Natural killer cell (primary cell): Measurements from ENCODE around the gene BCL2L12. TPM values are rescaled to one million over a fixed set of nuclear protein-coding genes. Genes with fewer than 3 reads are reported as not detected.
A peak's percentile ranks its signal among the peaks of the same experiment; 100 is the strongest.

Experiments used
- ATAC-seq, 3 donors: fragments of 150-1000 bp in 2 of 3; fragments of 200-7000 bp in 1 of 3; cut with Tn5 transposase; 1 replicate in 1 of 3; 2 replicates in 2 of 3; pipeline ENCODE4 v1.10.0; 2021; ENCODE audit warnings: mild to moderate bottlenecking in 2 of 3, moderate library complexity in 2 of 3
- DNase-seq, 2 donors: peaks; one replicate each; pipeline versions ENCODE4 v3.0.0 to v3.0.0-alpha.2; 2013 to 2021; ENCODE audit warnings: mixed read lengths in 1 of 2
- H3K27ac ChIP-seq: one replicate; pipeline ENCODE4 v1.5.1; 2013; ENCODE audit warnings: mild to moderate bottlenecking, low read length
- H3K27me3 ChIP-seq: one replicate; pipeline ENCODE4 v1.6.1; 2013; ENCODE audit warnings: low read length; ENCODE audit not compliant: control insufficient read depth, insufficient read depth
- H3K36me3 ChIP-seq: one replicate; pipeline ENCODE4 v1.6.1; 2013; ENCODE audit warnings: low read length; ENCODE audit not compliant: control insufficient read depth, insufficient read depth
- H3K4me1 ChIP-seq: one replicate; pipeline ENCODE4 v1.6.1; 2013; ENCODE audit warnings: low read length; ENCODE audit not compliant: control insufficient read depth, insufficient read depth
- H3K4me3 ChIP-seq: one replicate; pipeline ENCODE4 v1.5.1; 2013; ENCODE audit warnings: low read length
- H3K9me3 ChIP-seq: one replicate; pipeline ENCODE4 v1.6.1; 2013; ENCODE audit warnings: low read length; ENCODE audit not compliant: control insufficient read depth, insufficient read depth
- H3K27ac Mint-ChIP-seq, 2 donors: one replicate each; pipeline ENCODE4 v1.8.0; 2022; ENCODE audit warnings: mild to moderate bottlenecking in 2 of 2, mixed read lengths in 2 of 2, moderate library complexity in 1 of 2
- H3K27me3 Mint-ChIP-seq, 2 donors: one replicate each; pipeline ENCODE4 v1.8.0; 2022; ENCODE audit warnings: low read depth in 2 of 2, mixed read lengths in 2 of 2
- H3K36me3 Mint-ChIP-seq: one replicate; pipeline ENCODE4 v1.8.0; 2022; ENCODE audit warnings: mixed read lengths
- H3K4me1 Mint-ChIP-seq, 2 donors: one replicate each; pipeline ENCODE4 v1.8.0; 2022; ENCODE audit warnings: mixed read lengths in 2 of 2
- H3K4me3 Mint-ChIP-seq: one replicate; pipeline ENCODE4 v1.8.0; 2022; ENCODE audit warnings: mild to moderate bottlenecking, moderate library complexity, mixed read lengths
- H3K9me3 Mint-ChIP-seq, 2 donors: one replicate each; pipeline ENCODE4 v1.8.0; 2022; ENCODE audit warnings: mixed read lengths in 2 of 2
- WGBS: methylation state at CpG from one replicate; pipeline ENCODE4 v1.1.7; 2013; ENCODE audit warnings: missing lambda C conversion rate; ENCODE audit not compliant: insufficient coverage; 5-methylcytosine and 5-hydroxymethylcytosine counted together
- intact Hi-C: fragments of 100-400 bp; cut with micrococcal nuclease; formaldehyde crosslinking; loops from one replicate; pipeline ENCODE4 v1.14.2; 2022
- total RNA-seq, 4 donors: library from RNA; stranded (reverse); fragments of 120-200 nt in 1 of 4; gene quantifications; one replicate each; pipeline versions ENCODE4 v1.2.3 to v1.2.4, GENCODE V29; 2013 to 2022
- TF ChIP-seq, protein P1 (sequence below): fragments of 200-600 bp; IDR thresholded peaks from one replicate; pipeline ENCODE4 v1.8.0; 2022; ENCODE audit warnings: antibody characterized with exemption

Gene BCL2L12
- total RNA-seq, 3 donors from 2014 or later (not counting 1 experiment from before 2014, with no cell fraction given), result 15.6 to 34.6 (median 22.3) TPM

DNA sequence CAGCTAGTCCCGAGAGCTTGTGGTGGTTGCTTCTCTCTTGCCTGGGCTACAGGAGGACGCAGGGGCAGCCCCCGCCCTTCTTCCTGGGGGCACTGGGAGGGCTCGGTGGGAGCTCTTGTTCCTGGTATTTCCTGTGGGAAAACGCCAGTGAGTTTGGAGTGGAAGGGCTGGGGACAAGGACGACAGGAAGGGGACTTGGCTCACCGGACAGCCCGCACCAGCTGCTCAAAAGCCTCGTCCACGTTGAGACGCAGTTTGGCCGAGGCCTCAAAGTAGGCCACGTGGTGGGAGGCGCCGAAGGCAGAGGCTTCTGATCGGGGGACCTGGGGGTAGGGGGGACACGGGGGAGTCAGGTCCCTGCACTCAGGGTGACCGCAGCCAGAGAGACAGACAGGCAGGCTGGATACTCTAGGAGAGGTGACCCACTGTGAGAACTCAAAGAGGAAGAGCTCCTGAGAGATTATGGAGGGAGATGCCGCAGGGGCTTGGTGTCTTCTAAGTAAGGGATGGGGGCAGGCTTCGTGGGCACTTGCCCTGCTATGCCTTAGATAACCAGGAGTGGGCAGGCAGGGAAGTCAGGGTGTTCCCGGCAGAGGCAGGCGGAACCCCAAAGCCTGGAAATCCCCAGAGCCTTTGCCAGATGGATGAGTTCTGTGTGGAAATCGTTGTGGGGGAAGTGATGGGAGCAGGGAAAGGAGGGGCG, 30.1 kb upstream of the BCL2L12 start:
- H3K27me3 ChIP-seq, result no peaks in the 10 kb centered on the region
- TF ChIP-seq, protein P1, sequence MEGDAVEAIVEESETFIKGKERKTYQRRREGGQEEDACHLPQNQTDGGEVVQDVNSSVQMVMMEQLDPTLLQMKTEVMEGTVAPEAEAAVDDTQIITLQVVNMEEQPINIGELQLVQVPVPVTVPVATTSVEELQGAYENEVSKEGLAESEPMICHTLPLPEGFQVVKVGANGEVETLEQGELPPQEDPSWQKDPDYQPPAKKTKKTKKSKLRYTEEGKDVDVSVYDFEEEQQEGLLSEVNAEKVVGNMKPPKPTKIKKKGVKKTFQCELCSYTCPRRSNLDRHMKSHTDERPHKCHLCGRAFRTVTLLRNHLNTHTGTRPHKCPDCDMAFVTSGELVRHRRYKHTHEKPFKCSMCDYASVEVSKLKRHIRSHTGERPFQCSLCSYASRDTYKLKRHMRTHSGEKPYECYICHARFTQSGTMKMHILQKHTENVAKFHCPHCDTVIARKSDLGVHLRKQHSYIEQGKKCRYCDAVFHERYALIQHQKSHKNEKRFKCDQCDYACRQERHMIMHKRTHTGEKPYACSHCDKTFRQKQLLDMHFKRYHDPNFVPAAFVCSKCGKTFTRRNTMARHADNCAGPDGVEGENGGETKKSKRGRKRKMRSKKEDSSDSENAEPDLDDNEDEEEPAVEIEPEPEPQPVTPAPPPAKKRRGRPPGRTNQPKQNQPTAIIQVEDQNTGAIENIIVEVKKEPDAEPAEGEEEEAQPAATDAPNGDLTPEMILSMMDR, result no peak
- H3K4me3 ChIP-seq, result no peak overlapping the region
- ATAC-seq (no peak), DNase-seq (no peak)
- H3K9me3 ChIP-seq, result no peaks in the 10 kb centered on the region
- H3K9me3 Mint-ChIP-seq, result no peaks in the 10 kb centered on the region
- H3K27ac ChIP-seq, result no peak overlapping the region
- H3K4me1 ChIP-seq, result peaks cover 19% of the 10 kb centered on the region
- peak overlapping the region in 1 of 2 donors; percentile 40 for H3K27ac Mint-ChIP-seq
- H3K4me3 Mint-ChIP-seq, result no peak overlapping the region
- no peaks in the 10 kb centered on the region for H3K36me3 Mint-ChIP-seq
- WGBS, result 72% methylated on average over 24 of the region's 24 CpGs
- H3K27me3 Mint-ChIP-seq, result no peaks in the 10 kb centered on the region
- H3K36me3 ChIP-seq, result no peaks in the 10 kb centered on the region
- intact Hi-C loops, result no loop called here
- H3K4me1 Mint-ChIP-seq, result peaks cover 11 to 27% of the 10 kb centered on the region in 2 donors

GRCh38 chr19:49636233-49636932, 29.4 kb upstream of the BCL2L12 start:
- peak overlapping the region in 1 of 2 donors; percentile 40 for H3K27ac Mint-ChIP-seq

DNA sequence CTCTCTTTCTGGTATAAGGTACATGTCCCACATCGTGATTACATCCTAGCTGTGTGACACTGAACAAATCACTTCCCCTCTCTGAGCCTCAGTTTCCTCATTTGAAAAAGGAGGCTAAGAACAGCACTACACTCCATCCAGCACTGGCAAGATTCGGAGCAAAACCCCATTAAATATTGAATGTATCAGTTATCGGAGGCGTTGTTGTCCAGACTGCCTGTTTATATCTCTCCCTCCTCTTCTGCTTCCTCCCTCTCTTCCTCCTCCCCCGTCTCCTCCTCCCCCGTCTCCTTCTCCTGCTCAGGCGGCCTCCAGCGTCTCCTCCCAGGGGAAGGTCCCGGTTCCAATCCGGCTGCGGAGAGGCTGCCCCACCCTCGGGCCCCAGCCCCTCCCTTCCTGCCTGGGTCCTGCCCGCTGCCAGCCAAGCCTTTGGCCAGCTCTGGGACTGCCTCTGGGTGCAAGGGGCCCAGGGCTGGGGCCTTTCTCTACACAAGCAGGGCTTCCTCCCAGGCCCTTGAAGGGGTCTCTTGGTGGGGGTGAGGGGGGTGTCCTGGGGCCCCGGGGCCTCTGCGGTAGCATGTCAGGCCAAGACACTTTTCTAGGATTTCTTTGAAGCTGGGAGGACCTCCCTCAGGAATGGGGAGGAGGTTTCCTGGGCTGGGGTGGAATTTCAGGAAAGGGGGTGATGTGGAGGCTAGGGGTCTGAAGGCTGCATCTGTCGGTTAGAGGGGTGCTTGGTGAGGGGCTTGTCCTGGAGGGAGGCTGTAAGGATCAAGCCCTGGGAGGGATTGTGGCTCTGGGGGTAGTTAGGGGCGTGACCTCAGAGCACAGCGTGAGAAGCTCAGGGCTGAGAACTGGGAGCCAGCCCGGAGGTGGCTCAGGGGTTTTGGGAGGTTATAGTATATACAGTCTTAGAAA, 27.7 kb upstream of the BCL2L12 start:
- no peak overlapping the region for H3K4me3 ChIP-seq
- WGBS, result 21% methylated on average over 19 of the region's 19 CpGs
- H3K27me3 ChIP-seq, result no peaks in the 10 kb centered on the region

More at GRCh38 chr19:49636233-49636932, 29.4 kb upstream of the BCL2L12 start:
- Histone ChIP-seq H3K4me3 (no peak overlapping the region), H3K27ac (no peak overlapping the region), H3K4me1 (peaks cover 26% of the 10 kb centered on the region), H3K36me3 (no peaks in the 10 kb centered on the region), H3K9me3 (no peaks in the 10 kb centered on the region), H3K27me3 (no peaks in the 10 kb centered on the region)
- Mint-ChIP-seq H3K9me3 (no peaks in the 10 kb centered on the region), H3K27me3 (no peaks in the 10 kb centered on the region), H3K36me3 (no peaks in the 10 kb centered on the region), H3K4me3 (no peak overlapping the region), H3K4me1 (peaks cover 17 to 33% of the 10 kb centered on the region in 2 donors)
- WGBS, result 86% methylated on average over 30 of the region's 30 CpGs
- TF ChIP-seq, protein P1, result no peak
- DNase-seq (no peak), ATAC-seq (no peak)
- intact Hi-C loops, result no loop called here

More for the DNA sequence above, 27.7 kb upstream of the BCL2L12 start:
- H3K9me3 Mint-ChIP-seq, result no peaks in the 10 kb centered on the region
- H3K36me3 ChIP-seq, result no peaks in the 10 kb centered on the region
- H3K27me3 Mint-ChIP-seq, result no peaks in the 10 kb centered on the region
- DNase-seq (no peak), ATAC-seq (no peak)
- H3K4me3 Mint-ChIP-seq, result no peak overlapping the region
- peaks cover 31 to 47% of the 10 kb centered on the region in 2 donors for H3K4me1 Mint-ChIP-seq
- peaks cover 37% of the 10 kb centered on the region for H3K4me1 ChIP-seq
- peak overlapping the region in 1 of 2 donors; percentile 100 for H3K27ac Mint-ChIP-seq
- TF ChIP-seq, protein P1, result no peak
- H3K36me3 Mint-ChIP-seq, result no peaks in the 10 kb centered on the region
- intact Hi-C loops, result no loop called here
- no peak overlapping the region for H3K27ac ChIP-seq
- H3K9me3 ChIP-seq, result no peaks in the 10 kb centered on the region
